NCI-H2227 (cell line): Measurements from ENCODE around the gene CREB1.

ENCODE experiments used
- DNase-seq: peaks from one replicate; lab custom pipeline; 2025; ENCODE audit not compliant: unreplicated experiment; lab: John Stamatoyannopoulos, UW

CREB1 gene

DNA sequence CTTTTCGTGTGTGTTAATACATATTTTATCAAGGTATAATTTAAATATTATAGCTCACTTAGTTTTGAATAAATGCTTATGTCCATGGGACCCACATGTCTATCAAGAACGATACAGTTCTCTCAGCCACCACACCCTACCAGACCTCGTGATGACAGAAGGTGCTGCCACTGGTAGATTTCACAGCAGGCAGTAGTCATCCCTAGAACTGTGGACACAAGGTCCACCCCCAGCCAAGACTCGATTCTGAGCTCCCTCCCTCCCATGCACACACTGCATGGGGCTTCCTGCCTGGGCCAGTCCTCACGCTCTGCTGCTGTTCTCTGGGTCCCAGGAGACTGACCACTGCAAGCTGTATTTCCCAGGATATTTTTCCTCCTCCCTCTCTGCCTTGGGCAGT is 26.5 kb upstream of the CREB1 start:
- no peak for DNase-seq

DNA sequence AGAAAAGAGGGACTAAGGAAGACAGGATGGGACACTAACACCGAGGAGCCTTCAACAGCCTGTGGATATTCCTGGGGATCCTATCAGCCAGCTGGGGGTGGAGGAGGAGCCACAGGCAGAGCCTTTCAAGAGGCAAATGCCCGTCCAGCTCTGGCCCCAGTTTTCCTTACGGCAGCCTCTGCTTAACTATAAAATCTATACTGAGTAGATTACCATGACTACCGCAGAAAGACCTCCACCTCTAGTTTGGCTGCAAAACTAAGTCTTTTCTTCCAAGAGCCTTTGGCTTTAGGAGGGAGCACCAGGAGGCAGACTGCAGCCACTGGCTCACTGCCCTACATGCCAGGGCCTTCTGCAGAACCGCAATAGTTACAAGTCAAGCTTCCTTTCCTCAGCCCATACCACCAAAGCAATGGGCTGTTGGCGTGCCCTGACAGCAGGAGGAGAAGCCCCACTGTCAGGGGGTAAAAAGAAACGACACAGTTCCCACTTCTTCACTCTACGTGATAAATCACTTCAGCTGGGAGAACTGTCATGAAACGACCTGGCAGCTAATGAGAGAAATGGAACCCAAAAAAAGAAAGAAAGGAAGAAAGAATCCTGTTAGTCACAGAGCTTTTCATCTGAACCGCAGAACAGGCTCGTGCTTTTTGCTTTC is 25.1 kb upstream of the CREB1 start:
- DNase-seq, result peak; percentile 35

DNA sequence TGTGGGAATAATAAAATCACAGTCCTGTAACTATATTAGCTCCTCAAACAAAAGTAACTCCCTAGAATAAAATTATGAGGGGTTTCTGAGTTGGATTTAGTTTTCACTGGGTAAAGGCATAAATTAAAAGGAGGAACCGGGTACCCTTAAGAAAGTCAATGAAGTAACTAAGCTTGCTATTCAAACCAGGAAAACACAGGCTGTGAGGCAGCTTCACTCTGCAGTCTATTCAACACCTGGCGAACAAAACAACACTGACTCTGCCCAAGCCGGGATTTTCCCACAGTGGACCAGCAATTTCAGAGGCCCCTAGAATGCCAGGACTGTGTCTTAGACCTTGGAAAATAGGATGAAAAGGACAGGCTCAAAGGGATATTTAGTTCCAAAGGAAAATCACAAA is 24.6 kb upstream of the CREB1 start:
- no peak for DNase-seq

DNA sequence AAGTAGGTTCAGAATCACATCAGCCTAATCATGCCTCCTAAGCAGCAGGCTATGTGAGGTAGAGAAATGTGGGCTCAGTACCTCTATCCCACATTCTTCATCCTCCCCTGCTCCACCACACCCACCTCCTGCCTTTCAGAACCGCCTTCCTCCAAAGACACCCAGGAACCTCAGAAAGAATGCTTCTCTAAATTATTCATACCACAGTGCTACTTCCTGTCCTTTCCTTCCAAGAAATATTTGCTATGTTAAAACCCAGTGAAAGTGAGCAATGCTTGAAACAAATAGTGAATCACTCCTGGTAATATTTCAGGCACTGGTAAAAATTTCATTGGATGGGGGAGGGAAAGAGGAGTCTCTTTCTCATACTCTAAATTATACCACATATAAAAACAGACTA is 24.0 kb upstream of the CREB1 start:
- no peak for DNase-seq

DNA sequence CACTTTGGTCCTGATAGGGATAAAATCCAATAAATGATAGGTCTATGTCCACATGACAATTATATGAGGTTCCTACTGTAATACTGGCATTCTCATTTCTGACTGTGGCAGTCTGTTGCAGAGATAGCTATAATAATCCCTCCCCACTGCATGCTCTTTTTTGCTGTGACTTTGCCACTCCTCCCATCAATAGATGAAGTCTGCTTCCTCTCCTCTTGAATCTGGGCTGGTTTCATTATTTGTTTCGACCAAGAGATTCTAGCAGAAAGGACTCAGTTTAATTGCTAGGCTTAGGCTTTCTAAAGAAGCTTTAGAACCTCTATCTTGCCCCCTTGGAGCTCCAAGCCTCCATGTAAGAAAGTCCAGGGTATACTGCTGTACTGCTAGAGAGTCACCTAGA is 23.3 kb upstream of the CREB1 start:
- DNase-seq, result no peak

DNA sequence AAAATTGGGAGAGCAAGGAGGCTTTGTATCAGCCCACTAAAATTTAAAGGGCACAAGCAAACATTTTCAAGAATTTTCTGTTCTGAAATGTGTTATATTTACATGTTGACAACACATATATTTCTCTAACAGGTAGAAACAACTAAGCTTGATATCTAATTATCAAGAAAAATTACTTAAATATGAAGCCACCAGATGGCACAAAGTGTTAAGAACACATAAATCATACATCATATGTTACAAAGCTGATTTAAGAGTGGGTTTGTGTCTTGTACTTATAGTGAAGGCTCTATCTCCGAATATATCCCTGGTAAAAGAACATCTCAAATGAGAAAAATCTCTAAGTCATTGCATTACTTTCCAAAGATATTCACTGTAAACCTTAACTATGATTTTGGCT is 19.6 kb upstream of the CREB1 start:
- no peak for DNase-seq

DNA sequence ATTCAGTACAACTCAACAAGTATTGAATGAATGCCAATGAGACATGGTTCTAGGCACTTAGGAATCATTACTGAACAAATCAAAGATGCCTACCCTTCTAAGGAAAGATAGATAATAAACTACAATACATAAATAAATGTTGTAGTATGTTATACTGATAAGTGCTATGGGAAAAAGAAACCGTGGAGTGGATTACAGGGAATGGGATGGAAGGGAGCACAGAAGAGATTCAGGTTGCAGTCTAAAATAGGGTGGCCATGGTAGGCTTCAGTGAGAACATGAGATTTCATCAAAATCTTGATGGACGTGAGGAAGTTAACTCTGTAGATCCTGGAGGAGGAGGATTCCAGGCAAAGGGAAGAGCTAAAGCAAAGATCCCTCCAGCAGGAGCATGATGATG is 17.9 kb upstream of the CREB1 start:
- peak; percentile 37 for DNase-seq

DNA sequence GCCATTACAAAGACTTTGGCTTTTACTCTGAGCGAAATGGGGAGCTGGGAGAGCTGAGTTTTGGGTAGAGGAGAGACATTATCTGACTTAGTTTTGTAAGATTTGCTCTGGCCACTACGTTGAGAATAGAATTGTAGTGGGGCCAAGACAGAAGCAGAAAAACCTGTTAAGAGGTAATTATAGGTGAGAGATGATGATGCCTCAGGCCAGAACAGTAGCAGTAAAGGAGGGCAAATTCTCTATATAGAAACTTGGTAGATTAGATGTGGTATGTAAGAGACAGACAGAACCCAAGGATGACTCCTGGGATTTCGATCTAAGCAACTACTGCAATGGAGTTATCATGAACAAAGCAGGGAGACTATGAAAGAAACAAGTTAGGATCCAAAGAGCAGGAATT is 17.4 kb upstream of the CREB1 start:
- DNase-seq, result no peak

DNA sequence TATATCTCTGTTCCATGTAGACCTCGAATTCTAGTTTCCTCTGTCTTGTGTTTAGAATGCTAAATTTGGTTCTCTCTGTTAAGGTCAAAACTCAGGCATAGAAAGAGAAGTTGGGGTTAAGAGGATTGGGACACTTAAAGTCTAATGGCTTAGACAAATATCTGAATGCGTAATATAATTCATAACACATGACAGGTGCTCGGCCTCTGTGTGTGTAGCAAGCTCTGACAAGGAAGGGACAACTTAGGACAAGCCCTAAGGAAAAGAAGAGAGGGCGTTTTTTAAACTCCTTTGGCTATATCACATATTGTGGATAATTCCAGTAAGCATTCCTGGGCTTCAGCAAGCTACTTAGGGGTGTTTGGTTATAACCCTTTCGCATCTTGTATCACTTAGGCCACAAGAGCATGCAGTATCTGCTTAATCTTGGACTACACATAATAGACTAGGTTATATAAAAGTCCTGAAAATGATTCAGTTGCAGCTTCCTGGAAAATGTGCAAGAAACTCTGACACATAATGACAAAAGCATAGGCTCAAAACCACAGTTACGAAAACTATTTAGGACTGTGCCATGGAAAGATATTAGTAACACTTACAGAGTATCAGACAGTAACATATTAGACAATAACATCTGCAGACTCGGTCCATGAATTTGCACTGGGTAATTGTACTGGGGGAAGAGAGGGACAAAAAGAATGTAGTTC is 16.1 kb upstream of the CREB1 start:
- no peak for DNase-seq

DNA sequence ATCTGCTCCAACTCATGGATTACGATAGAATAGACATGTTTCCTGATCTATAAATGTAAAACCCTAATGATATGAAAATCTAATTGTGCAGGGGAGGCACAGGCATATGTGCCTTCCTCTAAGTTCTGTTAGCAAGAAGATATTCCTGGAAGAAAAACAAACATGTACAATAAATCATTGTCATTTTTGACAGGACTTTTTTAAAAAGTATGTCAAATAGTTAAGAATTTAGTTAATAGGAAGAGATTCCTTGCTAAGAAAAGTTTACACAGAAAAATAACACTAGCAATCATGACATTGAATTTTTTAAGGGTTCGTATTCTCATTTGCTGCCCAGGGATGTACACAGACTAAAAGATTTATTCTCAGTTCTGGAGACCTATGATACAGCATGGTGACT is 15.3 kb upstream of the CREB1 start:
- no peak for DNase-seq

DNA sequence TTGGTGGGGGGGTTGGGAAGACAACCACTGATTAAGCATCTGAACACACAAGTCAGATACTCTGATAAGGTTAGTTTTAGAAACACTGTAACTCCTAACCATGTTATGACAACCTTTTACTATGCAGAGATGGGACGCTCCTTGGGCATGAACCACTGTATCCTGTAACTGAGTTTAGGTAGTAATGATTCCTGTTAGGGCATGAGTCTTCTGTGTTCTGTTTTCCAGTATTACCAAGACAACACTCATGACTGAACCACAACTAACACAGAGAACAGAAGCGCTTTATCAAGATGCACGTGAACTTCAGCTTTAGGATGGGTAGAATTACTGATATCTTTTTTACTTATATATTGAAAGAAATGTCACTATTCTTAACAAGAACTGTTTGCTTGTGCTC is 14.1 kb upstream of the CREB1 start:
- DNase-seq, result no peak

DNA sequence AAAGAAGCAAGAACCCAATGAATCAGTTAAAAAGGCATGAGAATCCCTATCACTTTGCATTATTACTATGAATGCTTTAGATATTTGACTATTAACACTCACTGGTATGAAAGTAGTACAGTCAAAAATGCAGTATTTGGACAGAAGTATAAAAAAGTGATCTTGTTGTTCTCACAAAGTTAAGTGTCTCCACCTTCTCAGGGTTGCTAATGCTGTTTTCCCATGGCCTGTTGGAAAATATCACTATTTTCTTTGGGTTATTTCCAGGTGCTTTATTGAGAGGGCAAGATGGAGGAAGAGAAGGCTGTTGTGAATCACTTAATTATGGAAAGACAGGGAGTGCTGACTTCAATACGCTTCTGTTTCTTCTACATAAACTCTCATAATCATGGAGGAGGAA is 13.6 kb upstream of the CREB1 start:
- DNase-seq, result no peak

DNA sequence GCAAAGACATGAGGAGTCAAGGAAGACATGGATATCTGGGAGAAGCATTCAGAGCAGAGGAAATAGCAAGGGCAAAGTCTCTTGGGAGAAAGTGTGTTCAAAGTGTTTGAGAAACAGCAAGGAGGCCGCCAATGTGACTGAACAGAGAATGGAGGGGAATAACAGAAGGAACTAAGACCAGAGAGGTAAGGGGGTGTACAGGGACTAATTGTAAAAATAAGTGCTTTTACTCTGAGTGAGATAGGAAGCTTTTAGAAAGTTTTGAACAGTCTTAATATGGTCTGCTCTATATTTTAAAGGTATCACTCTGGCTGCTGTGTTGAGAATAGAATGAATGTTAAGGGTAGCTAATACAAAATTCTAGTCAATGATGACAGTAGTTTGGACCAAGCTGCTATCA is 6.8 kb upstream of the CREB1 start:
- no peak for DNase-seq

DNA sequence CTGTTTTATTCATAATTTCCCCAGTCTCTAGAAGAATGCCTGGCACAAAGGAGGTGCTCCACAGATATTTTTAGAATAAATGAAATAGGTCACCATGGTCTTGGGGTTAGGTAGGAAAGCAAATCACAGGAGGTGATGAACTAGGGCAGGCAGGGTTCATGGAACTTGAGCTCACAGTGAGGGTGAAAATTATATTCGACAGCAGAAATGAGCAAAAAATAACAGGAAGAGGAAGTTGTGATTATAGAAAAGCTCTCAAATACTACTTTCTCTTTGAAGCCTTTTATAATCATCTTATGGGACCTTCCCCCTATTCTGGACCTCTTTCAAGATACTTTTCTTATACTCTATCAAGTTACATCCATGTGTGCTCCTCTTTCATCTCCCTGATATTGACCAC is 4.5 kb upstream of the CREB1 start:
- DNase-seq, result no peak

DNA sequence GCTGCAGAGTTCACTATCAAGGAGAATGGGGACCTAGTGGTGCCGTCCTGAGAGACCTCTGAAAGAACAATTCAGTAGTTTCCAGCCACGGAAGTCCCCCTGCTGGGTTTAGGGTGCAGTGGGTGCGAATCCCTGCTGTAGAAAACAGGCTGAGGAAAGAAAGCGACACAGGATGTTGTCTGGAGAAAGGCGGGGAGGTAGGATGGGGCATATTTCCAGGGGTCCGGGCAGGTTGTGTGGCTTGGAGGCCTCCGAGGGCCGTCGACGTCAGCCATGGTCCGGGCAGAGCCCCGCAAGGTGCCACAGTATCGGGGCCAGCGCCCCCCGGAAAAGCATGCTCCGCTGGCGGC is 807 bp upstream of the CREB1 start:
- no peak for DNase-seq

DNA sequence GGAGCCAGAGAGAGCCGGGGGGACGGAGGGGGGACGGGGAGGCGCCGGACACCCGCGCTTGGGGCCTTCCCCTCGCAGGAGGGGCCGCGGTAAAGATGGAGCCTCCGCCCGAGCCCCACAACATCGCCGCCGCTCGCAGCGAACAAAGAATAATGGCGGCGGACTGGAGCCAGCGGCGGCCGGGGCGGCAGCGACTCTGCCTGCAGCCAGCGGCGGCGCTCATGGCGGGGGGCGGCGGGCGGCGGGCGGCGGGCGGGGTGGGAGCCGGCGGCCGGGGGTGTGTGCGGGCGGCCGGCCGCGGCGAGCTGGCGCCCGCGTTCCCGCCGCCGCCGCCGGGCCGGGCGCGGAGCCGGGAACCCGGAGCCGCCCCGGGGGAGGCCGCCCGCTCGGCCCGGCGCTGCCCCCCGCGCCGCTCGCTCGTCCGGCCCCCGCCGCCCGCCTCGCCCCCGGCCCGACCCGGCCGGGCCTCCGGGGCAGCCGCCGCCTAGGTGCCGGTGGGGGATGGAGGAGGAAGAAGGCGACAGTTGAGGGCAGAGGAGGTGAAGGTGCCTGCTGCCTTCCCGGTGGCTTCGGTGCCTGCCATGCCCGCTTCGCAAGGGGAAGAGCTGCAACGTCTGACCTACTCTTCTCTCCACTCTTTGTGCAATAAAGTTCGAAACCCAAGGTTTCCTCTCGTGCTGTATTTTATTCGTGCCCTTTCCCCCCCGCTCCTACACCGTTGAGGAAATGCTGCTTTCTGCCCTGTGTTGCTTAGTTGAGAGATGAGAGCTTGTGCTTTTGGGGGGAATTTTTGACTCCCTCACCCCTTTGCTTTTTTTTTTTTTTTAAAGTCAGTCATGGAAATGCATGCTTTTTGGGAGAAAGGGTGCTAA is 634 bp downstream of the CREB1 start:
- peak; percentile 70 for DNase-seq

DNA sequence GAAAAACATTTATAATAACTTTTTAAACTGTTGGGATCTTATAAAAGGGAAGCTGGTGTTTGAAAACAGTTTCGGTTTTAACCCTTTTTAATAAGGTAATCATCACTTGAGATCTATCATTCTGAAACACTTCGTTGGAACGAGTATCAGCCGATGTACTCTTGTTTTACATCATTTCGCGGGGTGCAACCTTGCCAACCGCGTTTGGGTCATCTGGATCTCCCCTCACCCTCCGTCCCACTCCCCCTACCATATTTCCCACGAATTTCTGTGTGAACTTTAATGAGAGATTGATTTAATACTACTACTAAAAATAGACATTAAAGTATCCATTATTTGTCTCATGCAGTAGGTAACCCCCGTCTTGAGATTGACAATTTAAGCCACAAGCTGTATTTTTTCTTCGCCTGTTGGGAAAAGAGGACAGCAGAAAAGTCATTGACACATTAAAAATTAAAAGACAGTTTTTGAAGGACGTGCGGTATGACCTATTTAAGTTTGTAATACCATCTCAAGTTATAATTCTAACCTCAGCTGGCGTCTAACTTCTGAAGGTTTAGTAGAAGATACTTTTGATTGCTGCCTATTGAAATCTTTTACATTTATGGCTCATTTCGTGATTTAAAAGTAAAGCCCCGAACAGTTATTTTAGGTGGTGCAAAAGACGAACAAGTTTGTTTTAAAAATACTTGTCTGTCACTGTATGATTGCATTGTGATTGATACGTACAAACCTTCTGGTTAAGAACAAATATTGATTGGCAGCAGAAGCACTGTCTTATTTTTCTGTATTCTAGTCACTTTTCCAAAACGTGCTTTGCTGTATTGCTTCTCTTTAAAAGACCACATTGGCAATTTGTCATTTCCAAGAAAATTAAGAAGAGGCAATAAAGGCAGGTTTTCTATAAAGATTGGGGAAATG is 1.5 kb downstream of the CREB1 start:
- DNase-seq, result peak; percentile 43

DNA sequence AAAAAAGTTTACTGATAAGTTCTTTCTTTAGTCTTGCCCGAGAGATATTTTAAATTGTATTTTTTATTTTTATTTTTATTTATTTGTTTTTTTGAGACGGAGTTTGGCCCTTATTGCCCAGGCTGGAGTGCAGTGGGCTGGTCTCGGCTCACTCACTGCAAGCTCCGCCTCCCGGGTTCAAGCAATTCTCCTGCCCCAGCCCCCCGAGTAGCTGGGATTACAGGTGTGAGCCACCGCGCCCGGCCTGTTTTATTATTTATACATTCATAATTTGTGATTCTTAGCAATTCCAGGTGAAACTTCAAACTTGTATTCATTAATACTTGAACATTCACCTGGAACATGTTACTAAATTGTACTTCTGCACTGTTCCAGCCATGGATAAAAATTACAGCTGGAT is 2.9 kb downstream of the CREB1 start:
- DNase-seq, result no peak

DNA sequence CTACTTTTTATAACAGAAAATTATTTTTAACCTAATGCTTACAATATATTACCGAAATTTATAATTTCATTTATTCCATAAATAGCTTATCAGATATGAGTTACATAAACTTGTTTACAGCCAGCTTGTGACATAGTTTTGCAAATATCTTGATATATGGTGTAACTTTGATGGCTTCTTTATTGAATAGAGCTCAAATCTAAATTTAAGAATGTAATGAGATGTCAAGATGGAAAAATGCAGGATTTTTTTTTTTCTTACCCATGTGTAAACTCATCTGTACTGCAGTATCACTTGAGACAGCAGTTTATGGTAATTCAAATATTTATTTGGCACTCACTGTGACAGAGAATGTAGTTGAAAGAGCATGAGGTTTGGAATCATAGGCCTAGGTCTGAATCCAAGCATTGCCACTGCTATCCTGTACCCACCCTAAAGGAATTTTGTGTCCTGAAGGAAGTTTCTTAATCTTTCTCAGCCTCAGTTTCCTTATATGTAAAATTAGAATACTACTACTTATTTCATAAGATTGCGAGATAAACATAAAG is 3.8 kb downstream of the CREB1 start:
- DNase-seq, result no peak

DNA sequence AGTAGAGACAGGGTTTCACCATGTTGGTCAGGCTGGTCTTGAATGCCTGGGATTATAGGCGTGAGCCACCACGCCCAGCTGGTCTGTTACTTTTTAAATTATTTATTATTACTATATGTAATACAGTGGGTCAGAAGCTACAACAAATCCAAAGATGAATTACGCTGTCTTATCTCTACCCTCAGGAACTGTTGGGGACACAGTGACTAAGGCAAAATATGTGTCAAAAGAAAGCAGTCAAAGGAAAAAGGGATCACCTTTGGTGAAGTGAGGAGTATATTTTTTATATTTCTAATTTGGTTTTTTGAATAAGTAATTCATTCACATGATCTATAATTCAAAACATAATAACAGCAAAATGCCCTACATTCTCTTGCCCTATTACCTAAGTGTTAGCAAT is 4.7 kb downstream of the CREB1 start:
- no peak for DNase-seq

DNA sequence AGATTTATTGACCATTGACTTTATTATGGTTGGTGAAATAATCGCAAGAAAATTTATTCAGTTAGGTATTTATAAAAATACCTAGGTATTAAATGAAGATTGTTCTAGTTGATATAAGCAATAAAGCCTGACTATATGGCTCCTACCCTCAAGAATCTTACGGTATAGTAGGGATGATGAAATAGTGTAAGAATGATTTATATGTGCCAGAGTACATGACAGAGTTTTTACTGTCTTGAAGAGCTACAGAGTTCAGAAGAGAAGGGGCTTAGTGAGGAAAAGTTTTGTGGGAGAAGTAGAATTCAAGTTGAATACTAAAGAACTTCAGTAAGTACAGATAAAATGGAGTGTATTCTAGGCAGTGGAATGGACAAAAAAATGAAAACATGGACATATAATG is 9.7 kb downstream of the CREB1 start:
- DNase-seq, result no peak
